ENCODE data around the gene GPC2. TPM values are rescaled to one million over a fixed set of nuclear protein-coding genes. Genes with fewer than 3 reads are reported as not detected.
"Not testable (repeated sequence)": the region's sequence is repeated elsewhere in the genome, so short reads cannot be mapped to it uniquely, and the experiment has no call there.

Gene GPC2
- total RNA-seq, 4 donors from 2014 or later: 1.3 TPM; not detected in 3

- no peaks in the 10 kb centered on the region for H3K9me3 ChIP-seq
- H3K4me3 ChIP-seq (replicated peaks in 1 of 3): no peak overlapping the region
- H3K27me3 ChIP-seq: no peaks in the 10 kb centered on the region
- TF ChIP-seq, protein P1, sequence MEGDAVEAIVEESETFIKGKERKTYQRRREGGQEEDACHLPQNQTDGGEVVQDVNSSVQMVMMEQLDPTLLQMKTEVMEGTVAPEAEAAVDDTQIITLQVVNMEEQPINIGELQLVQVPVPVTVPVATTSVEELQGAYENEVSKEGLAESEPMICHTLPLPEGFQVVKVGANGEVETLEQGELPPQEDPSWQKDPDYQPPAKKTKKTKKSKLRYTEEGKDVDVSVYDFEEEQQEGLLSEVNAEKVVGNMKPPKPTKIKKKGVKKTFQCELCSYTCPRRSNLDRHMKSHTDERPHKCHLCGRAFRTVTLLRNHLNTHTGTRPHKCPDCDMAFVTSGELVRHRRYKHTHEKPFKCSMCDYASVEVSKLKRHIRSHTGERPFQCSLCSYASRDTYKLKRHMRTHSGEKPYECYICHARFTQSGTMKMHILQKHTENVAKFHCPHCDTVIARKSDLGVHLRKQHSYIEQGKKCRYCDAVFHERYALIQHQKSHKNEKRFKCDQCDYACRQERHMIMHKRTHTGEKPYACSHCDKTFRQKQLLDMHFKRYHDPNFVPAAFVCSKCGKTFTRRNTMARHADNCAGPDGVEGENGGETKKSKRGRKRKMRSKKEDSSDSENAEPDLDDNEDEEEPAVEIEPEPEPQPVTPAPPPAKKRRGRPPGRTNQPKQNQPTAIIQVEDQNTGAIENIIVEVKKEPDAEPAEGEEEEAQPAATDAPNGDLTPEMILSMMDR (IDR thresholded peaks at IDR 0.05): no peak
- TF ChIP-seq POLR2A (IDR thresholded peaks at IDR 0.05): no peak
- 73 to 78% methylated on average over 6 of the region's 6 CpGs for WGBS, 2 donors
- no peaks in the 10 kb centered on the region for H3K4me1 ChIP-seq
- no peaks in the 10 kb centered on the region for H3K36me3 ChIP-seq
- H3K27ac ChIP-seq: no peak overlapping the region
- intact Hi-C loops (cut with DNase I): no loop called here
- no peak for DNase-seq
Measured at GRCh38 chr7:100215895-100216294, 38.7 kb upstream of the GPC2 start.

GRCh38 chr7:100214356-100214755, 37.2 kb upstream of the GPC2 start:
- DNase-seq; H3K27ac ChIP-seq; intact Hi-C loops (cut with DNase I); H3K36me3 ChIP-seq; H3K27me3 ChIP-seq; H3K4me1 ChIP-seq; H3K4me3 ChIP-seq (replicated peaks in 1 of 3); H3K9me3 ChIP-seq: not testable (repeated sequence)
- WGBS, 2 donors: 69 to 76% methylated on average over 5 of the region's 5 CpGs

DNA sequence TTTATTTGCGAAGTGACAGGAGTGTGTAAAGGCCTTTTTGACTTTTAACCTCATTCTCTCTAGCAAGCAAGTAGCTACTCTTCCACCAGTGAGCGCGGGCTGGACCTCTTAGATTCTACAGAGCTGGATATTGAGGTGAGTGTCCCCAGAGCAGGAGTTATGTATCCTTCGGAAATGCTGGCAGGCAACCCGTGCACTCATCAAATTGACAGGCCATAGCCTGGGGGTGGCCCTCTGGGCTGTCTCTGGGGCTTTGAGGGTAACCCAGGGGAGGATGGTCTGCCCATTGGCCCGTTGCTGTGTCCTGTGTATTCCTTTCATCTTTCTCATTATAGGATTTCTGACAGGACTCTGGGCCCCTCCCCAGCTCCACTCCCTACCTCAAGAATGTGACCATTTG, 36.5 kb upstream of the GPC2 start:
- H3K4me3 ChIP-seq (replicated peaks in 1 of 3): no peak overlapping the region
- no peak overlapping the region for H3K27ac ChIP-seq
- WGBS, 2 donors: 64 to 79% methylated on average over 6 of the region's 6 CpGs
- H3K36me3 ChIP-seq: no peaks in the 10 kb centered on the region
- no peaks in the 10 kb centered on the region for H3K27me3 ChIP-seq
- TF ChIP-seq POLR2A (IDR thresholded peaks at IDR 0.05): no peak
- TF ChIP-seq, protein P1 (IDR thresholded peaks at IDR 0.05): no peak
- intact Hi-C loops (cut with DNase I): no loop called here
- no peaks in the 10 kb centered on the region for H3K4me1 ChIP-seq
- H3K9me3 ChIP-seq: no peaks in the 10 kb centered on the region
- DNase-seq: no peak

- no peaks in the 10 kb centered on the region for H3K9me3 ChIP-seq
- TF ChIP-seq POLR2A (IDR thresholded peaks at IDR 0.05): no peak
- TF ChIP-seq, protein P1 (IDR thresholded peaks at IDR 0.05): no peak
Measured at GRCh38 chr7:100212631-100213286, 35.6 kb upstream of the GPC2 start.

GRCh38 chr7:100211342-100211780, 34.2 kb upstream of the GPC2 start:
- intact Hi-C loops (cut with DNase I): no loop called here
- Histone ChIP-seq H3K27ac (no peak overlapping the region), H3K36me3 (no peaks in the 10 kb centered on the region), H3K4me3 (replicated peaks in 1 of 3) (no peak overlapping the region), H3K4me1 (no peaks in the 10 kb centered on the region), H3K9me3 (no peaks in the 10 kb centered on the region), H3K27me3 (no peaks in the 10 kb centered on the region)
- no peak for TF ChIP-seq POLR2A (IDR thresholded peaks at IDR 0.05)
- DNase-seq: no peak
- WGBS, 2 donors: 87 to 88% methylated on average over 7 of the region's 7 CpGs

More at GRCh38 chr7:100212631-100213286, 35.6 kb upstream of the GPC2 start:
- Histone ChIP-seq H3K4me1 (no peaks in the 10 kb centered on the region), H3K4me3 (replicated peaks in 1 of 3) (no peak overlapping the region), H3K36me3 (no peaks in the 10 kb centered on the region), H3K27ac (no peak overlapping the region), H3K27me3 (no peaks in the 10 kb centered on the region)
- 86% methylated on average over 5 of the region's 5 CpGs for WGBS, 2 donors
- intact Hi-C loops (cut with DNase I): no loop called here
- DNase-seq: no peak

DNA sequence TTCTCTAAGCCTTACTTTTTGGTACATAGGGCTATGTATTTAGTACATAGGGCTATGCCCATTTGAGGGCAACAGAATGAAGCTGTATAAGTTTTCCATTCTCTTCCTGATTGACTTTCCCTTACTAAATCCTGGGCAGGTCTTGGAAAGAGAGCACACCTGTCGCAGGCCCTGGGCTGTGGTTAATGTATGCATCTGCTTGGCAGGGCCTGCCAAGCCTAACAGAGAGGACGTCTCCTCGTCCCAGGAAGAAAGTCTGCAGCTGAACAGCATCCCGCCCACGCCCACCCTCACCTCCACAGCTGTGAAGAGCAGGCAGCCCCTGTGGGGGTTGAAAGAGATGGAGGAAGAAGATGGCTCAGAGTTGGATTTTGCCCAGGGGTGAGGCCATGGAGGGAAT, 33.6 kb upstream of the GPC2 start:
- no peak for TF ChIP-seq POLR2A (IDR thresholded peaks at IDR 0.05)
- TF ChIP-seq, protein P1 (IDR thresholded peaks at IDR 0.05): no peak
- H3K27me3 ChIP-seq: no peaks in the 10 kb centered on the region
- H3K36me3 ChIP-seq: no peaks in the 10 kb centered on the region
- no peak for DNase-seq
- H3K4me1 ChIP-seq: no peaks in the 10 kb centered on the region
- H3K27ac ChIP-seq: no peak overlapping the region
- no peaks in the 10 kb centered on the region for H3K9me3 ChIP-seq
- intact Hi-C loops (cut with DNase I): no loop called here
- 87 to 88% methylated on average over 5 of the region's 5 CpGs for WGBS, 2 donors
- H3K4me3 ChIP-seq (replicated peaks in 1 of 3): no peak overlapping the region
